Panc1 (cell line): ENCODE results near the gene HCST. TPM values are rescaled to one million over a fixed set of nuclear protein-coding genes. Genes with fewer than 3 reads are reported as not detected.

Source experiments
- ATAC-seq: fragments of 200-7000 bp; cut with Tn5 transposase; 2 replicates; pipeline ENCODE4 v1.9.1; 2020; ENCODE audit warnings: mild to moderate bottlenecking, moderate library complexity
- BruUV-seq: library from RNA; stranded (reverse); fragments of 400-500 nt; replicated peaks from 2 replicates; lab custom pipeline; 2021; lab: Mats Ljungman, UMichigan
- CTCF ChIA-PET: fragments of 300-600 bp; sonication (Branson Sonifier 250); formaldehyde crosslinking; loops from one replicate; lab custom pipeline; 2022; ENCODE audit warnings: antibody characterized with exemption; lab: Charles Lee
- POLR2A ChIA-PET: fragments of 300-600 bp; sonication (Branson Sonifier 250); formaldehyde crosslinking; loops from one replicate; lab custom pipeline; 2022; ENCODE audit warnings: antibody characterized with exemption; lab: Charles Lee
- DNase-seq: peaks from one replicate; pipeline ENCODE4 v3.0.0-alpha.2; 2010; ENCODE audit warnings: low read depth, low spot score
- H3K27ac ChIP-seq: 2 replicates; pipeline ENCODE4 v1.5.1; 2011; ENCODE audit warnings: mild to moderate bottlenecking, low read length, inconsistent platforms
- H3K27me3 ChIP-seq: fragments of 200-500 bp; sonication (Bioruptor generic); 2 replicates; pipeline ENCODE4 v1.6.0; 2014; ENCODE audit warnings: low read length, inconsistent platforms; ENCODE audit not compliant: control insufficient read depth, insufficient read depth
- H3K36me3 ChIP-seq: fragments of 200-500 bp; sonication (Bioruptor generic); 2 replicates; pipeline ENCODE4 v1.5.1; 2014; ENCODE audit warnings: inconsistent platforms, mild to moderate bottlenecking, low read length, moderate library complexity; ENCODE audit not compliant: control insufficient read depth, insufficient read depth
- H3K4me1 ChIP-seq: 2 replicates; pipeline ENCODE4 v1.5.1; 2011; ENCODE audit warnings: inconsistent platforms, mild to moderate bottlenecking, low read length, moderate library complexity; ENCODE audit not compliant: control insufficient read depth, insufficient read depth
- H3K4me3 ChIP-seq, 2 experiments: 2 replicates each; pipeline ENCODE4 v1.5.1; 2011 to 2012; ENCODE audit warnings: low read depth in 2 of 2, low read length in 2 of 2, mild to moderate bottlenecking in 2 of 2, inconsistent platforms in 1 of 2, moderate library complexity in 1 of 2
- H3K9me3 ChIP-seq: fragments of 200-500 bp; sonication (Bioruptor generic); 2 replicates; pipeline ENCODE4 v1.5.1; 2014; ENCODE audit warnings: low read depth, mild to moderate bottlenecking, inconsistent platforms, low read length, moderate library complexity; ENCODE audit not compliant: control insufficient read depth, insufficient read depth
- POLR2AphosphoS5 ChIP-seq: IDR thresholded peaks from 2 replicates; pipeline ENCODE4 v1.6.1; 2012; ENCODE audit warnings: mild to moderate bottlenecking, low read depth, low read length, moderate library complexity
- SIN3A ChIP-seq: IDR thresholded peaks from 2 replicates; pipeline ENCODE4 v1.6.1; 2012; ENCODE audit warnings: low read depth, mild to moderate bottlenecking, low read length, moderate library complexity, borderline replicate concordance; ENCODE audit not compliant: insufficient read depth
- TCF7L2 ChIP-seq: IDR thresholded peaks from 2 replicates; pipeline ENCODE4 v1.6.1; 2011; ENCODE audit warnings: mild to moderate bottlenecking, low read depth, low read length, inconsistent platforms
- in situ Hi-C: cut with HindIII; loops from 2 replicates; pipeline ENCODE4 v1.10.0; 2016; ENCODE audit warnings: low sequenced_read_pairs, low pct_unique_long_range_greater_than_20kb
- intact Hi-C: fragments of 100-400 bp; cut with micrococcal nuclease; formaldehyde crosslinking; loops from one replicate; pipeline ENCODE4 v1.10.0; 2022; ENCODE audit not compliant: unreplicated experiment
- total RNA-seq: library from RNA; stranded (reverse); gene quantifications from one replicate; pipeline ENCODE4 v1.2.1, GENCODE V29; 2021; ENCODE audit not compliant: unreplicated experiment
- TF ChIP-seq, protein P1 (sequence below): fragments of 450-650 bp; IDR thresholded peaks from 2 replicates; pipeline ENCODE4 v1.5.1; 2017; ENCODE audit warnings: mild to moderate bottlenecking
- TF ChIP-seq, protein P2 (sequence below), 2 experiments: IDR thresholded peaks; 2 replicates each; pipeline ENCODE4 v1.6.1; 2011 to 2012; ENCODE audit warnings: low read depth in 2 of 2, control low read depth in 1 of 2, low read length in 1 of 2, mild to moderate bottlenecking in 1 of 2, moderate library complexity in 1 of 2; ENCODE audit not compliant: insufficient read depth in 1 of 2

The HCST gene
- total RNA-seq, 1 experiment from 2014 or later, result 2.9 TPM

DNA sequence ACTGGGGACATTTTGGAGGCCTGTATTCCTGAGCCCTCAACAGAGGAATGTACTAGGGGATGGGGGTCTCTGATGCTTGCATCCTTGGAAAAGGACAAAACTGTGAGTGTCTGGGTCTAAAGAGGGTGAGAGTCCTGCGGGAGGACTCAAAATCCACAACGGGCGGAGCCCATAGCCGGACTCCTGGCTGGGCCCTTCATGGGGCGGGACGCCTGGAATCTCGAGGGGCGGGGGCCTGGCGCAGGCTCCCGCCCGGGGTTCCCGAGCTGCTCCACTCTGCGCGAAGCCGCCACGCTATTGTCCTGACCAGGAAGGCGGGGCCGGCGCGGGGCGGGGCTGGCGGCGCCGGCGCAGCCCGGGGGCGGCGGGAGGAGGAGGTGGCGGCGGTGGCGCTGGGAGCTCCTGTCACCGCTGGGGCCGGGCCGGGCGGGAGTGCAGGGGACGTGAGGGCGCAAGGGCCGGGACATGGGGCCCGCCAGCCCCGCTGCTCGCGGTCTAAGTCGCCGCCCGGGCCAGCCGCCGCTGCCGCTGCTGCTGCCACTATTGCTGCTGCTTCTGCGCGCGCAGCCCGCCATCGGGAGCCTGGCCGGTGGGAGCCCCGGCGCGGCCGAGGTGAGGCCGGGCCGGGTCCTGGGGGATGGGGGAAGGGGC, 34.0 kb upstream of the HCST start, which contains the start of gene APLP1:
TSS of gene APLP1 (plus strand) at position 403 of the 651 bp plus-strand sequence. CDS start at position 466, 63 bp downstream.
- Histone ChIP-seq H3K4me1 (peaks cover 9% of the 10 kb centered on the region), H3K27me3 (no peaks in the 10 kb centered on the region), H3K27ac (peak within 1 kb of the TSS; percentile 68), H3K36me3 (no peaks in the 10 kb centered on the region), H3K4me3 (peak within 1 kb of the TSS; percentile 53 to 89), H3K9me3 (no peaks in the 10 kb centered on the region)
- in situ Hi-C loops (no loop called here), intact Hi-C loops (no loop called here)
- ChIA-PET CTCF (interaction anchor here (0.6 kb wide), 1 partner anchor 49 kb away, joined by 4 read pairs; no protein-coding TSS in a partner anchor), POLR2A (interaction anchor here (0.6 to 0.7 kb wide), 2 partner anchors 12 to 207 kb away, joined by 3 to 9 read pairs; partner anchors contain the start of gene KIRREL2)
- ATAC-seq (peak; percentile 80), DNase-seq (no peak)
- BruUV-seq, result no TSS peak
- TF ChIP-seq, protein P1, sequence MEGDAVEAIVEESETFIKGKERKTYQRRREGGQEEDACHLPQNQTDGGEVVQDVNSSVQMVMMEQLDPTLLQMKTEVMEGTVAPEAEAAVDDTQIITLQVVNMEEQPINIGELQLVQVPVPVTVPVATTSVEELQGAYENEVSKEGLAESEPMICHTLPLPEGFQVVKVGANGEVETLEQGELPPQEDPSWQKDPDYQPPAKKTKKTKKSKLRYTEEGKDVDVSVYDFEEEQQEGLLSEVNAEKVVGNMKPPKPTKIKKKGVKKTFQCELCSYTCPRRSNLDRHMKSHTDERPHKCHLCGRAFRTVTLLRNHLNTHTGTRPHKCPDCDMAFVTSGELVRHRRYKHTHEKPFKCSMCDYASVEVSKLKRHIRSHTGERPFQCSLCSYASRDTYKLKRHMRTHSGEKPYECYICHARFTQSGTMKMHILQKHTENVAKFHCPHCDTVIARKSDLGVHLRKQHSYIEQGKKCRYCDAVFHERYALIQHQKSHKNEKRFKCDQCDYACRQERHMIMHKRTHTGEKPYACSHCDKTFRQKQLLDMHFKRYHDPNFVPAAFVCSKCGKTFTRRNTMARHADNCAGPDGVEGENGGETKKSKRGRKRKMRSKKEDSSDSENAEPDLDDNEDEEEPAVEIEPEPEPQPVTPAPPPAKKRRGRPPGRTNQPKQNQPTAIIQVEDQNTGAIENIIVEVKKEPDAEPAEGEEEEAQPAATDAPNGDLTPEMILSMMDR, result no peak
- peak; percentile 57; the same call in 1 of the 2 replicates for TF ChIP-seq SIN3A
- no peak for TF ChIP-seq POLR2AphosphoS5
- TF ChIP-seq, protein P2, sequence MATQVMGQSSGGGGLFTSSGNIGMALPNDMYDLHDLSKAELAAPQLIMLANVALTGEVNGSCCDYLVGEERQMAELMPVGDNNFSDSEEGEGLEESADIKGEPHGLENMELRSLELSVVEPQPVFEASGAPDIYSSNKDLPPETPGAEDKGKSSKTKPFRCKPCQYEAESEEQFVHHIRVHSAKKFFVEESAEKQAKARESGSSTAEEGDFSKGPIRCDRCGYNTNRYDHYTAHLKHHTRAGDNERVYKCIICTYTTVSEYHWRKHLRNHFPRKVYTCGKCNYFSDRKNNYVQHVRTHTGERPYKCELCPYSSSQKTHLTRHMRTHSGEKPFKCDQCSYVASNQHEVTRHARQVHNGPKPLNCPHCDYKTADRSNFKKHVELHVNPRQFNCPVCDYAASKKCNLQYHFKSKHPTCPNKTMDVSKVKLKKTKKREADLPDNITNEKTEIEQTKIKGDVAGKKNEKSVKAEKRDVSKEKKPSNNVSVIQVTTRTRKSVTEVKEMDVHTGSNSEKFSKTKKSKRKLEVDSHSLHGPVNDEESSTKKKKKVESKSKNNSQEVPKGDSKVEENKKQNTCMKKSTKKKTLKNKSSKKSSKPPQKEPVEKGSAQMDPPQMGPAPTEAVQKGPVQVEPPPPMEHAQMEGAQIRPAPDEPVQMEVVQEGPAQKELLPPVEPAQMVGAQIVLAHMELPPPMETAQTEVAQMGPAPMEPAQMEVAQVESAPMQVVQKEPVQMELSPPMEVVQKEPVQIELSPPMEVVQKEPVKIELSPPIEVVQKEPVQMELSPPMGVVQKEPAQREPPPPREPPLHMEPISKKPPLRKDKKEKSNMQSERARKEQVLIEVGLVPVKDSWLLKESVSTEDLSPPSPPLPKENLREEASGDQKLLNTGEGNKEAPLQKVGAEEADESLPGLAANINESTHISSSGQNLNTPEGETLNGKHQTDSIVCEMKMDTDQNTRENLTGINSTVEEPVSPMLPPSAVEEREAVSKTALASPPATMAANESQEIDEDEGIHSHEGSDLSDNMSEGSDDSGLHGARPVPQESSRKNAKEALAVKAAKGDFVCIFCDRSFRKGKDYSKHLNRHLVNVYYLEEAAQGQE (IDR thresholded peaks at IDR 0.05; ENCODE audit: insufficient read depth in 1 of 2, low read depth in 2 of 2, low read length in 1 of 2), result no peak
- no peak for TF ChIP-seq TCF7L2

DNA sequence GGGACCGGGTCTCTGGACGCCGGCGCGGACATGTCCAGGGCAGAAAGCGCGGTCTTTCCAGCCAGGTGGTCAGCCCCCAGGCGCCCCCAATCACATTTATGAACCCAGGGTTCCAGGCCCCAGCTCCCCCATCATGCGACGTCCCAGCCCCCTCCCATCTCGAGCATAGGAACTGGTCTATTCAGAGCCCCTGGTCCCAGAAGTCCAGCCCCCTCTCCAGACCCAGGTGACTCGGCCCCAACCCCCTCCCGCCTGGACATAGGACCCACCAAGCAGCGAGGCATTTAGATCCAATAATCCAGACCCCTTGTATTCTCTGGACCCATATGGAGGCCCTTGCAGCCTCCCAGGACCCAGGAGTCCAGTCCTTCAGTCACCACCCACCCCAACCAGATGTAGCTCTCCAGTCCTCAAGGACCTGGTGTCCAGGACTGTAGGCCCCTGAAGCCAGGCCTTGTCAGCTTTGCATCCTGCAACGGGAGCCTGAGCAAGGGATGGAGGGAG, 33.5 kb upstream of the HCST start:
- intact Hi-C loops, result no loop called here
- BruUV-seq, result no TSS peak

More for the DNA sequence above, 33.5 kb upstream of the HCST start:
- ChIA-PET POLR2A (interaction anchor here (0.6 to 0.7 kb wide), 2 partner anchors 193 to 208 kb away, joined by 3 to 9 read pairs; no protein-coding TSS in a partner anchor), CTCF (interaction anchor here (0.6 to 0.9 kb wide), 2 partner anchors 11 to 49 kb away, joined by 4 to 5 read pairs; no protein-coding TSS in a partner anchor)
- TF ChIP-seq SIN3A (no peak), TCF7L2 (no peak), POLR2AphosphoS5 (no peak)
- TF ChIP-seq, protein P2 (IDR thresholded peaks at IDR 0.05; ENCODE audit: insufficient read depth in 1 of 2, low read depth in 2 of 2, low read length in 1 of 2), result no peak
- TF ChIP-seq, protein P1, result no peak
- no peak for DNase-seq
- in situ Hi-C loops, result no loop called here
- Histone ChIP-seq H3K27me3 (no peaks in the 10 kb centered on the region), H3K4me3 (peak overlapping the region; percentile 53 to 89), H3K36me3 (no peaks in the 10 kb centered on the region), H3K27ac (peak overlapping the region; percentile 29; the same call in 1 of the 2 replicates), H3K9me3 (no peaks in the 10 kb centered on the region), H3K4me1 (peaks cover 9% of the 10 kb centered on the region)
- ATAC-seq, result peak; percentile 1
